Measurements from ENCODE around the gene VPS13A. TPM values are rescaled to one million over a fixed set of nuclear protein-coding genes. Genes with fewer than 3 reads are reported as not detected.

VPS13A gene
- total and polyA plus RNA-seq, 2 of the 13 experiments (the other 11 are each of a cell fraction or from before 2014, with no cell fraction given): 20.4 to 20.7 TPM

DNA sequence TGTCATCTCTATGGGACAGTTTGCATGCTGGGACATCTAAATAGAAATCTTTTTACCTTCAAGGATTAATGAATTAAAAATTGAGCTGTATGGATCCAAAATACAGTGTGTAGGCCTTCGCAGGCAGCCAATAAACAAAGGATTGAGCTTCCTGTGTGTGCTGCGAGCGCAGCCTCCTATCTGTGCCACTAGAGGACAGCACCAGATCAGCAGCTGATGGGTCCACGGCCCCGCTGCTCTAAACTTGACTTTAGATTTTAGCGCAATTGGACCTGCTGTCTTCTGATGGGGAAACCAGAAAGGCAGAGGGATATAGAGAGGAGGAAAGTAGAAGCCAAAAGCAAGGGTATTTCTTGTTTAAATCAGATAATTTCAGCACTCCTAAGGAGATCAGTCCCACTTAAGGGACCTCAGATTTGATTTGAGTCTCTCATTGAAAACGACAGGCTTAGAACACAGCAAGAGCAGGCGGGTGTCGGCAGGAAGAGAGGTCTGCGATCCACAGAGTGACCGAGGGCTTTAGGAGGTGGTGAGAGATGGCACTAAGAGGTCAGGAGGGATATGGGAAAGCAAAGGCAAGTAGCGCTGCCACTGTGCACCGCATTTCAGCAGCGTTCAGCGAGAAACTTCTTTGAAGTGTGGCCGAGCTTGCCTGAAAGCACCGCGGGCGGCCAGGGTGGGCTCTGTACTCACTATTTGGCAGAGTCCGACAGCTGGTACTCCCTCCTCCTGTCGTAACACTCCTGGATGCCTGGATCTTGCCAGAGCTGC, 256.5 kb downstream of the VPS13A start (continued):
- TF ChIP-seq, protein P1, sequence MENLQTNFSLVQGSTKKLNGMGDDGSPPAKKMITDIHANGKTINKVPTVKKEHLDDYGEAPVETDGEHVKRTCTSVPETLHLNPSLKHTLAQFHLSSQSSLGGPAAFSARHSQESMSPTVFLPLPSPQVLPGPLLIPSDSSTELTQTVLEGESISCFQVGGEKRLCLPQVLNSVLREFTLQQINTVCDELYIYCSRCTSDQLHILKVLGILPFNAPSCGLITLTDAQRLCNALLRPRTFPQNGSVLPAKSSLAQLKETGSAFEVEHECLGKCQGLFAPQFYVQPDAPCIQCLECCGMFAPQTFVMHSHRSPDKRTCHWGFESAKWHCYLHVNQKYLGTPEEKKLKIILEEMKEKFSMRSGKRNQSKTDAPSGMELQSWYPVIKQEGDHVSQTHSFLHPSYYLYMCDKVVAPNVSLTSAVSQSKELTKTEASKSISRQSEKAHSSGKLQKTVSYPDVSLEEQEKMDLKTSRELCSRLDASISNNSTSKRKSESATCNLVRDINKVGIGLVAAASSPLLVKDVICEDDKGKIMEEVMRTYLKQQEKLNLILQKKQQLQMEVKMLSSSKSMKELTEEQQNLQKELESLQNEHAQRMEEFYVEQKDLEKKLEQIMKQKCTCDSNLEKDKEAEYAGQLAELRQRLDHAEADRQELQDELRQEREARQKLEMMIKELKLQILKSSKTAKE (CRISPR knock-in tag; IDR thresholded peaks at IDR 0.05; ENCODE audit: borderline replicate concordance): no peak
- TF ChIP-seq TEAD3 (CRISPR knock-in tag; optimal IDR thresholded peaks at IDR 0.05; ENCODE audit: borderline replicate concordance) (peak; percentile 32), NFE2L1 (CRISPR knock-in tag; IDR thresholded peaks at IDR 0.05; ENCODE audit: borderline replicate concordance) (no peak), RAD21 (CRISPR knock-in tag; IDR thresholded peaks at IDR 0.05) (peak; percentile 68; the same call in 1 of the 2 replicates), ZNF543 (CRISPR knock-in tag; IDR thresholded peaks at IDR 0.05) (no peak), TGIF2 (CRISPR knock-in tag; IDR thresholded peaks at IDR 0.05) (no peak), MEIS1 (CRISPR knock-in tag; IDR thresholded peaks at IDR 0.05; ENCODE audit: borderline replicate concordance) (no peak), ZNF292 (CRISPR knock-in tag; IDR thresholded peaks at IDR 0.05; ENCODE audit: borderline replicate concordance, low read depth) (no peak), KDM2A (CRISPR knock-in tag; IDR thresholded peaks at IDR 0.05; ENCODE audit: borderline replicate concordance, low read depth) (peak; percentile 35; the same call in 1 of the 2 replicates), ZNF577 (CRISPR knock-in tag; IDR thresholded peaks at IDR 0.05; ENCODE audit: borderline replicate concordance, low read depth) (no peak), ZNF776 (CRISPR knock-in tag; IDR thresholded peaks at IDR 0.05) (no peak), ZFY (CRISPR knock-in tag; IDR thresholded peaks at IDR 0.05) (peak; percentile 23; the same call in 1 of the 2 replicates), ARNT (IDR thresholded peaks at IDR 0.05) (no peak), EZH2 (conservative IDR thresholded peaks at IDR 0.05; ENCODE audit: low read depth, low read length) (no peak), DR1 (CRISPR knock-in tag; IDR thresholded peaks at IDR 0.05) (no peak), ELF3 (CRISPR knock-in tag; IDR thresholded peaks at IDR 0.05) (0 out of 2 replicates have a peak, but pooled peaks have one; percentile 17), FOSL1 (CRISPR knock-in tag; IDR thresholded peaks at IDR 0.05; ENCODE audit: borderline replicate concordance) (no peak), HDAC2 (CRISPR knock-in tag; IDR thresholded peaks at IDR 0.05) (no peak), IRF2 (CRISPR knock-in tag; IDR thresholded peaks at IDR 0.05) (0 out of 2 replicates have a peak, but pooled peaks have one; percentile 30), ZNF263 (CRISPR knock-in tag; IDR thresholded peaks at IDR 0.05) (no peak), BRCA1 (CRISPR knock-in tag; IDR thresholded peaks at IDR 0.05) (no peak)
- TF ChIP-seq, protein P2, sequence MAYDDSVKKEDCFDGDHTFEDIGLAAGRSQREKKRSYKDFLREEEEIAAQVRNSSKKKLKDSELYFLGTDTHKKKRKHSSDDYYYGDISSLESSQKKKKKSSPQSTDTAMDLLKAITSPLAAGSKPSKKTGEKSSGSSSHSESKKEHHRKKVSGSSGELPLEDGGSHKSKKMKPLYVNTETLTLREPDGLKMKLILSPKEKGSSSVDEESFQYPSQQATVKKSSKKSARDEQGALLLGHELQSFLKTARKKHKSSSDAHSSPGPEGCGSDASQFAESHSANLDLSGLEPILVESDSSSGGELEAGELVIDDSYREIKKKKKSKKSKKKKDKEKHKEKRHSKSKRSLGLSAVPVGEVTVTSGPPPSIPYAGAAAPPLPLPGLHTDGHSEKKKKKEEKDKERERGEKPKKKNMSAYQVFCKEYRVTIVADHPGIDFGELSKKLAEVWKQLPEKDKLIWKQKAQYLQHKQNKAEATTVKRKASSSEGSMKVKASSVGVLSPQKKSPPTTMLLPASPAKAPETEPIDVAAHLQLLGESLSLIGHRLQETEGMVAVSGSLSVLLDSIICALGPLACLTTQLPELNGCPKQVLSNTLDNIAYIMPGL (CRISPR knock-in tag; IDR thresholded peaks at IDR 0.05; ENCODE audit: borderline replicate concordance in 1 of 2, low read depth in 1 of 2): 0 out of 4 replicates have a peak, but pooled peaks of 1 of the 2 experiments have one; percentile 32
- TF ChIP-seq, protein P3, sequence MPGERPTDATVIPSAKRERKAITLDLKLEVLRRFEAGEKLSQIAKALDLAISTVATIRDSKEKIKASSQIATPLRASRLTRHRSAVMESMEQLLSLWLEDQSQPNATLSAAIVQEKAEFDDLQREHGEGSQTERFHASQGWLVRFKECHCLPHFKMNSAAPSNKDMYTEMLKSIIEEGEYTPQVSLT (CRISPR knock-in tag; IDR thresholded peaks at IDR 0.05; ENCODE audit: borderline replicate concordance, low read depth): no peak
- TF ChIP-seq, protein P4, sequence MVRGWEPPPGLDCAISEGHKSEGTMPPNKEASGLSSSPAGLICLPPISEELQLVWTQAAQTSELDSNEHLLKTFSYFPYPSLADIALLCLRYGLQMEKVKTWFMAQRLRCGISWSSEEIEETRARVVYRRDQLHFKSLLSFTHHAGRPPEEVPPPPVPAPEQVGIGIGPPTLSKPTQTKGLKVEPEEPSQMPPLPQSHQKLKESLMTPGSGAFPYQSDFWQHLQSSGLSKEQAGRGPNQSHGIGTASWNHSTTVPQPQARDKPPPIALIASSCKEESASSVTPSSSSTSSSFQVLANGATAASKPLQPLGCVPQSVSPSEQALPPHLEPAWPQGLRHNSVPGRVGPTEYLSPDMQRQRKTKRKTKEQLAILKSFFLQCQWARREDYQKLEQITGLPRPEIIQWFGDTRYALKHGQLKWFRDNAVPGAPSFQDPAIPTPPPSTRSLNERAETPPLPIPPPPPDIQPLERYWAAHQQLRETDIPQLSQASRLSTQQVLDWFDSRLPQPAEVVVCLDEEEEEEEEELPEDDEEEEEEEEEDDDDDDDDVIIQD (CRISPR knock-in tag; IDR thresholded peaks at IDR 0.05; ENCODE audit: low read depth): no peak

Data from HepG2 (cell line).